CD4-positive, alpha-beta T cell (primary cell): ENCODE data around the gene CPZ. TPM values are rescaled to one million over a fixed set of nuclear protein-coding genes. Genes with fewer than 3 reads are reported as not detected.
A peak's percentile ranks its signal among the peaks of the same experiment; 100 is the strongest.

Source experiments
- ATAC-seq: fragments of 200-7000 bp; cut with Tn5 transposase; one replicate; pipeline ENCODE4 v1.10.0; 2022; ENCODE audit warnings: mild to moderate bottlenecking; ENCODE audit not compliant: poor library complexity
- CTCF ChIA-PET: fragments of 350-600 bp; sonication (Branson Sonifier 250); formaldehyde crosslinking; loops from one replicate; lab custom pipeline; 2021; ENCODE audit warnings: antibody characterized with exemption, inconsistent platforms; lab: Charles Lee
- POLR2A ChIA-PET: fragments of 350-600 bp; sonication (Branson Sonifier 250); formaldehyde crosslinking; loops from one replicate; lab custom pipeline; 2021; ENCODE audit warnings: antibody characterized with exemption, inconsistent platforms; lab: Charles Lee
- DNase-seq, 14 experiments: peaks; one replicate each; pipeline ENCODE4 v3.0.0-alpha.2; 2013 to 2020; ENCODE audit warnings: mixed read lengths in 2 of 14
- H3K27ac ChIP-seq, 2 donors: one replicate each; pipeline versions ENCODE4 v1.5.1 to v1.7.0; 2013; ENCODE audit warnings: low read length in 2 of 2, low read depth in 1 of 2, mild to moderate bottlenecking in 1 of 2
- H3K27me3 ChIP-seq, 2 experiments: 1 replicate in 1 of 2; 2 replicates in 1 of 2; pipeline versions ENCODE4 v1.6.1 to v1.7.0; 2013; ENCODE audit warnings: low read length in 2 of 2, control low read depth in 1 of 2, mild to moderate bottlenecking in 1 of 2, moderate library complexity in 1 of 2; ENCODE audit not compliant: insufficient read depth in 2 of 2, control insufficient read depth in 1 of 2
- H3K36me3 ChIP-seq: one replicate; pipeline ENCODE4 v1.6.1; 2013; ENCODE audit warnings: low read length, control low read depth; ENCODE audit not compliant: insufficient read depth
- H3K4me1 ChIP-seq: one replicate; pipeline ENCODE4 v1.6.1; 2013; ENCODE audit warnings: low read length, control low read depth; ENCODE audit not compliant: insufficient read depth
- H3K4me3 ChIP-seq: one replicate; pipeline ENCODE4 v1.5.1; 2013; ENCODE audit warnings: mild to moderate bottlenecking, low read length, moderate library complexity
- H3K9me3 ChIP-seq, 2 experiments: 1 replicate in 1 of 2; 2 replicates in 1 of 2; pipeline versions ENCODE4 v1.6.1 to v1.7.0; 2013; ENCODE audit warnings: low read length in 2 of 2, mild to moderate bottlenecking in 2 of 2, control low read depth in 1 of 2, moderate library complexity in 1 of 2; ENCODE audit not compliant: control insufficient read depth in 1 of 2, insufficient read depth in 1 of 2
- H3K27ac Mint-ChIP-seq: one replicate; pipeline ENCODE4 v1.8.0; 2020; ENCODE audit warnings: mixed read lengths
- H3K27me3 Mint-ChIP-seq: one replicate; pipeline ENCODE4 v1.8.0; 2021; ENCODE audit warnings: mixed read lengths
- H3K36me3 Mint-ChIP-seq: one replicate; pipeline ENCODE4 v1.8.0; 2021; ENCODE audit warnings: low read depth, mixed read lengths
- H3K4me1 Mint-ChIP-seq: one replicate; pipeline ENCODE4 v1.8.0; 2021; ENCODE audit warnings: low read depth, mixed read lengths
- H3K4me3 Mint-ChIP-seq: one replicate; pipeline ENCODE4 v1.8.0; 2020; ENCODE audit warnings: mild to moderate bottlenecking, mixed read lengths
- H3K9me3 Mint-ChIP-seq: one replicate; pipeline ENCODE4 v1.8.0; 2020; ENCODE audit warnings: mixed read lengths
- intact Hi-C, 2 experiments: fragments of 100-400 bp; cut with DNase I in 1 of 2; cut with micrococcal nuclease in 1 of 2; formaldehyde crosslinking; loops; one replicate each; pipeline versions ENCODE4 v1.15.1 to v1.9.0; 2023 to 2025; cut with DNase I, micrococcal nuclease
- total RNA-seq, 174 experiments: library from RNA in 2 of 174; stranded (reverse) in 2 of 174; gene quantifications; one replicate each; pipeline ENCODE4 v1.2.3 and lab custom pipeline; 2021 to 2026
- TF ChIP-seq, protein P1 (sequence below): fragments of 200-600 bp; IDR thresholded peaks from one replicate; pipeline ENCODE4 v1.8.0; 2022; ENCODE audit warnings: antibody characterized with exemption, mild to moderate bottlenecking

Gene CPZ
- total RNA-seq, 2 experiments from 2014 or later: not detected

DNA sequence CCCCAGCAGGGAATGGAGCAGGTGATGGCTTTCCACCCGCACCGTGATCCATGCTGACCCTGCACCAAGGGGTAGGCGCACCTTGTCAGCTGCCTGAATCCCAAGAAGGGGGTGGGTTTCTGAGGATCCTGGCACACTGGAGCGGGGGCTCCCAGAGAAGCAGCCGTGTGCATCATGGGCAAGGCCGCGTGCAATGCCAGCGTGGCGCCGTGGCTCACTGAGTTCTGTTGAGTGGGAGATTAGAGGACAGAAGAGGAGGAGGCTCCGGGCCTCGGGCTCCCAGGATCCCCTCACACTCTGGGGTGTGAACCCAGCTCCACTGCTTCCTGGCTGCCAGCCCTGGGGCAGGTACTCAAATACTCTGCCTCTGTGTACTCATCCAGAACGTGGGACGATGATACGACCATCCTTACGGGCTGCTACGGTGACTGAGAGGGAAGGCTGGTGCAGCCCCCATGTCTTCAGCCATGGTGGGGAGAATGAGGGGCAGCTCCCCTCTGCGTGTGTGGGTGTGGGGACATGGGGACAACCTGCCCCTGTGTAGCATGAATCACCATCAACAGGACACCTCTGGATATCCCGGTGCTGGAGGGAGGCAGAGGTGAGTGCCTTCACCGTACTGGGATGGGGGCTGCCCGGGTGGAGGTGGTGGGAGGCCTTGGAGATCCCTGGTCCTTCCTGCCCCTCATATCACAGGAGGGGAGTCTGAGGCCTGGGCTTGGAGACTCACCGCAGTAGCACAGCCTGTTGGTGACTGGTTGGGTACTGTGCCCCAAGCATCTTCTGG, 52.6 kb downstream of the CPZ start:
- Mint-ChIP-seq H3K27ac (no peak overlapping the region), H3K9me3 (no peaks in the 10 kb centered on the region), H3K27me3 (no peaks in the 10 kb centered on the region), H3K4me1 (no peaks in the 10 kb centered on the region), H3K36me3 (no peaks in the 10 kb centered on the region), H3K4me3 (no peak overlapping the region)
- DNase-seq (peak in 1 of 14 experiments; percentile 7), ATAC-seq (no peak)
- TF ChIP-seq, protein P1, sequence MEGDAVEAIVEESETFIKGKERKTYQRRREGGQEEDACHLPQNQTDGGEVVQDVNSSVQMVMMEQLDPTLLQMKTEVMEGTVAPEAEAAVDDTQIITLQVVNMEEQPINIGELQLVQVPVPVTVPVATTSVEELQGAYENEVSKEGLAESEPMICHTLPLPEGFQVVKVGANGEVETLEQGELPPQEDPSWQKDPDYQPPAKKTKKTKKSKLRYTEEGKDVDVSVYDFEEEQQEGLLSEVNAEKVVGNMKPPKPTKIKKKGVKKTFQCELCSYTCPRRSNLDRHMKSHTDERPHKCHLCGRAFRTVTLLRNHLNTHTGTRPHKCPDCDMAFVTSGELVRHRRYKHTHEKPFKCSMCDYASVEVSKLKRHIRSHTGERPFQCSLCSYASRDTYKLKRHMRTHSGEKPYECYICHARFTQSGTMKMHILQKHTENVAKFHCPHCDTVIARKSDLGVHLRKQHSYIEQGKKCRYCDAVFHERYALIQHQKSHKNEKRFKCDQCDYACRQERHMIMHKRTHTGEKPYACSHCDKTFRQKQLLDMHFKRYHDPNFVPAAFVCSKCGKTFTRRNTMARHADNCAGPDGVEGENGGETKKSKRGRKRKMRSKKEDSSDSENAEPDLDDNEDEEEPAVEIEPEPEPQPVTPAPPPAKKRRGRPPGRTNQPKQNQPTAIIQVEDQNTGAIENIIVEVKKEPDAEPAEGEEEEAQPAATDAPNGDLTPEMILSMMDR: no peak
- intact Hi-C loops: no loop called here
- Histone ChIP-seq H3K9me3 (peaks cover 0 to 5% of the 10 kb centered on the region in 2 experiments), H3K4me3 (no peak overlapping the region), H3K4me1 (no peaks in the 10 kb centered on the region), H3K27me3 (no peaks in the 10 kb centered on the region), H3K27ac (no peak overlapping the region), H3K36me3 (no peaks in the 10 kb centered on the region)
- POLR2A ChIA-PET: no interaction called here
- CTCF ChIA-PET: no interaction called here

DNA sequence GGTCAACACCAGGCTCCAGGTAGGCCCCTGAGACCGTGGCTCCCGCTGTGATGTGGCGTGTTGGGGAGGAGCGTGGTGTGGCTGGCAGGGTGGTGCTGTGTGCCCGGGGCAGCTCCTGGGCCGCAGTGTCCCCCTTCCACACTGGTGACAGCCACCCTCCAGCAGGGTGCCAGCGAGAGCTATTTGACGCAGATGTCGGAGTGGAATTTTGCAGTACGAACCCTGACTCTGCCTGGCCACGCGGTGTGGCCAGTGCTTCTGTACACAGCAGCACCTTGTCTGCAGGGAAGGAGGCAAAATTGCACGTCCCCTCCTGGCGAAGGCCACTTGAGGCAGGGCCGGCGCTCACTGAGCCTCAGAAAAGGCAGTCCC, 53.2 kb downstream of the CPZ start:
- ATAC-seq: no peak
- Histone ChIP-seq H3K4me1 (no peaks in the 10 kb centered on the region), H3K4me3 (no peak overlapping the region), H3K27ac (no peak overlapping the region), H3K9me3 (peaks cover 0 to 5% of the 10 kb centered on the region in 2 experiments), H3K36me3 (no peaks in the 10 kb centered on the region), H3K27me3 (no peaks in the 10 kb centered on the region)
- H3K4me1 Mint-ChIP-seq: no peaks in the 10 kb centered on the region
- CTCF ChIA-PET: no interaction called here
- no peaks in the 10 kb centered on the region for H3K27me3 Mint-ChIP-seq
- TF ChIP-seq, protein P1: no peak
- POLR2A ChIA-PET: no interaction called here
- no peak overlapping the region for H3K4me3 Mint-ChIP-seq
- no peak for DNase-seq
- no peaks in the 10 kb centered on the region for H3K36me3 Mint-ChIP-seq
- no peak overlapping the region for H3K27ac Mint-ChIP-seq
- no peaks in the 10 kb centered on the region for H3K9me3 Mint-ChIP-seq
- intact Hi-C loops: no loop called here

DNA sequence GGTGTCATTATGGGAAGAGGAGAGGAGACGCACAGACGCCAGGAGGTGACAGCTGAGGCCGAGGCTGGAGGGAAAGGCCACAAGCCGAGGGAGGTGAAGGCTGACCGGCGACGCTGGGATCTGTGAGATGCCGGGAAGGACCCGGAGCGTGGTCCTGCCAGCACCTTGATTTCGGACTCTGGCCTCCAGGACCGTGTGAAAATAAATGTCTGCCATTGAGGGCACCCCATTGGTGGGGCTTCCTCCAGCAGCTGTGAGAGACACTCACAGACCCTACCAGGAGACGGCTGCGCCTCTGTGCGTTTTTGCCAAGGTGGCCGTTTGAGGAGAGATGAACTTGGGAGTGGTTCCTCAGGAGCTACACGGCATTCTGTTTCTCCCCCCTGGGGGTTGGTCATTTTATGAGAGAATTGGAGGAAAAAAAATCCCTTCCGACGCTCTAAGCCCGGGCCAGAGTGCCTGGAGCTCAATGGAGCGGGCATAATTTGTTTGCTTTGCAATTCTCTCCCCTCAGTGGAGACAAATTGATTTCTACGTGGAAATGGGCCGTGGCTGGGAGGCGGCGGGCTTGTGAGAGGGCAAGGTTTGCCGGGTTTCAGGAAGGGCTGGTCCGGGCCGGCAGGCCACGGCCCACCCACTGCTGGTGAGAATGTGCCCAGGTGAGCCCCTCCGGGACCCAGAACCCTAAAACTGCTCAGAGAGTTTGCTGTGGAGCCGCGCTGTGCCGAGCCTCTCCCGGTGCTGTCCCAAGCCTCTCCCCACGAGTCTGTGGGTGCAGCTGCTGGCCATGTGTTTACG, 53.9 kb downstream of the CPZ start:
- Mint-ChIP-seq H3K27me3 (no peaks in the 10 kb centered on the region), H3K4me1 (no peaks in the 10 kb centered on the region), H3K27ac (no peak overlapping the region), H3K4me3 (no peak overlapping the region), H3K36me3 (no peaks in the 10 kb centered on the region), H3K9me3 (no peaks in the 10 kb centered on the region)
- peaks cover 0 to 6% of the 10 kb centered on the region in 2 experiments for H3K9me3 ChIP-seq
- ATAC-seq: no peak
- no peak overlapping the region for H3K27ac ChIP-seq
- H3K36me3 ChIP-seq: no peaks in the 10 kb centered on the region
- intact Hi-C loops: no loop called here
- H3K27me3 ChIP-seq: no peaks in the 10 kb centered on the region
- TF ChIP-seq, protein P1: no peak
- DNase-seq: peak in 1 of 14 experiments; percentile 4
- POLR2A ChIA-PET: no interaction called here
- H3K4me3 ChIP-seq: no peak overlapping the region
- CTCF ChIA-PET: no interaction called here
- no peaks in the 10 kb centered on the region for H3K4me1 ChIP-seq
